GM12865 (cell line): ENCODE data around the gene FARS2.

ENCODE experiments used
- DNase-seq: peaks from one replicate; pipeline ENCODE4 v3.0.0; 2010; ENCODE audit warnings: low read depth
- H3K4me3 ChIP-seq: 2 replicates; pipeline ENCODE4 v1.5.1; 2011; ENCODE audit warnings: mild to moderate bottlenecking, low read depth, low read length, control low read depth
- TF ChIP-seq, protein P1 (sequence below): IDR thresholded peaks from 2 replicates; pipeline ENCODE4 v1.5.1; 2011; ENCODE audit warnings: low read length, control low read depth, low read depth, inconsistent platforms; ENCODE audit not compliant: insufficient read depth; ENCODE audit errors: missing control alignments

The FARS2 gene

DNA sequence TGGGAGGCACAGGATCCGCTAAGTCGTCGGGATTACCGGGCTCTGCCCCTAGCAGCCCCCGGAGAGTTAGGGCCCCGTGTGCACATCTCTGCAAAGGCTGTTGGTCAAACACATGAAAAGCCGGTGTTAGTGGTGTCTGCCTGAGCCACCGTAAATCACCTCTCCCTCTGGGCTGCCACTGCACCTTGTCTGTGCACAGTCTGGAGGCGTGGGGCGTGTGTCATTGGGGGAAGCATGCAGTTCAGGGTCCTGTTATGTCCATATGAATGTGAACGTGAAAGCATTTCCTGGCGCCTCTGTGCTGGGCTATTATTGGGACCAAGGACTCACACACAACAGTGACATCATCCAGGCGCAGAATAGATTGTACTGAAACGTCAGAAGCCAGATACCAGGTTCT, 439.9 kb downstream of the FARS2 start:
- no peak overlapping the region for H3K4me3 ChIP-seq
- no peak for DNase-seq
- TF ChIP-seq, protein P1, sequence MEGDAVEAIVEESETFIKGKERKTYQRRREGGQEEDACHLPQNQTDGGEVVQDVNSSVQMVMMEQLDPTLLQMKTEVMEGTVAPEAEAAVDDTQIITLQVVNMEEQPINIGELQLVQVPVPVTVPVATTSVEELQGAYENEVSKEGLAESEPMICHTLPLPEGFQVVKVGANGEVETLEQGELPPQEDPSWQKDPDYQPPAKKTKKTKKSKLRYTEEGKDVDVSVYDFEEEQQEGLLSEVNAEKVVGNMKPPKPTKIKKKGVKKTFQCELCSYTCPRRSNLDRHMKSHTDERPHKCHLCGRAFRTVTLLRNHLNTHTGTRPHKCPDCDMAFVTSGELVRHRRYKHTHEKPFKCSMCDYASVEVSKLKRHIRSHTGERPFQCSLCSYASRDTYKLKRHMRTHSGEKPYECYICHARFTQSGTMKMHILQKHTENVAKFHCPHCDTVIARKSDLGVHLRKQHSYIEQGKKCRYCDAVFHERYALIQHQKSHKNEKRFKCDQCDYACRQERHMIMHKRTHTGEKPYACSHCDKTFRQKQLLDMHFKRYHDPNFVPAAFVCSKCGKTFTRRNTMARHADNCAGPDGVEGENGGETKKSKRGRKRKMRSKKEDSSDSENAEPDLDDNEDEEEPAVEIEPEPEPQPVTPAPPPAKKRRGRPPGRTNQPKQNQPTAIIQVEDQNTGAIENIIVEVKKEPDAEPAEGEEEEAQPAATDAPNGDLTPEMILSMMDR = no peak

DNA sequence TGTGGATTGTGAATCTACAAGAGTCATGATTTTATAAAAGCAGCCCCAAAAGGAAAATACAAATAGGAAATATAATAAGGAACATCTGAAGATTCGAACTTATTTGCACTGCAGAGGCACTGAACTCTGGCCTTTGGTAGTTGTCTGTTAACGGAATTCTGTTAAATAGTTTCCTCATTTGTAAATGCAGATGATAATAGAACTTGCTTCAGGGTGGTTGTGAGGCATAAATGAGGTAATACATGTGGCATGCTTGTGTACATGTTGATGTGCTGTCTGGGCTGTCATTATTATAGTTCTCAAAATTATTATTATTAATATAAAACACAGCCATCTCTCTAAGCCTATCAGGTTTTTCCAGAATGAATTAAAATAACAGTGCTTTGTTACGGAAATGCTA, 443.4 kb downstream of the FARS2 start:
- H3K4me3 ChIP-seq = no peak overlapping the region
- TF ChIP-seq, protein P1 = no peak
- no peak for DNase-seq

DNA sequence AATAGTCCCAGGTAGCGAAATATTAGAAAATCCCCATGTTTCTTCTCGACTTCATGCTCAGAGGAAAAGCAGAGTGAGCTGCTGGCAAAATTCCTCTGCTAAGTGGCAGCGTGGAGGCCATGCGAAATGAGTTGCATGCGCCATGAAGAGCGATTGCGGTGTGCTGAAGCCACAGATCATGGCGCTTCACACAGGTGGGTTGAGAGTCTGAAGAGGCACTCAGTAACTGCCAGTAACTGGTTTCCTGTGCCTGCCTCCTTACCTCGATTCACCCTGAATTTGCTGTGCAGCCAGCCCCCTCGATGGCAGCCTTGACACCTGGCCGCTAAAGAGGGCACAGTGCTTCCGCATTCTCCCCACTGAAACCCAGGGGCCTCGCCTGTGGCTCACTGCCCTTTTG, 443.9 kb downstream of the FARS2 start:
- no peak overlapping the region for H3K4me3 ChIP-seq
- TF ChIP-seq, protein P1 = no peak

DNA sequence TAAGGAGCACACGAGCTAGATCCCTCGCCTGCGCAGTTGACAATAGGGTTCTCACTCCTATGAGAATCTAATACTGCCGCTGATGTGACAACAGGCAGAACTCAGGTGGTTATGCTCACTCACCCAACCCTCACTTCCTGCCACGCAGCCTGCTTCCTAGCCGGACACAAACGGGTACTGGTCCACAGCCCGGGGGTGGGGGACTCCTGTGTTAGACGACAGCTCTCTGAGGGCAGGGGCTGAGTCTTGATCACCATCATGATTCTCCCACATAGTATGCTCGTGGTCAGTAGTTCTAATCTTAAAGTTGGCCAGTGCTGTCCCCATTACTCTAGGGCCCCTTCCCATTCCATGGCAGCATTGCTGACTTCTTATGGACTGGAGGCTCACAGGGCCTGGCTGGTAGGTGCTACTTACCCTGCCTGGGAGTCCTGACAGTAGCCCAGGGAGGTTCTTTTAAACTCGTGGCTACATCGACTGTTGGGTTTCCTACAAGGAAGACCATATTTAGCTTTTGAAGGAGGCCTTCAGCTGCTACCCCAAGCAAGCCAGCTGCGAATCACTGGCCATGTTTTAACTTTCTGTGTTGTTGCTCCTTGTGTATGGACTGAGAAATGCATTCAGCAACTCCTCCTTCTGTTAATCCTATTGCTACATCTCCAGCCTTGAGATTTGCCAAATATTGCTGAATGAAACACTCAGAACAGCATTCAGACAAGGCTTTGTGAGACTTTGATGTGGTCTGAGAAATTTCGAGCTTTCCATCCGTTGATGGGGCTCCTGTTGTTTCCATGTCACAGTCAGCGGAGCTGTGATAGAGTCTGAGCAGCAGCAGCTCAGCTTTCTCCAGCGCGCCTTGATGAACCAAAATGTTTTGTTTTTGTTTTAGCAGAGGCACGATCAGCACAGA, 445.1 kb downstream of the FARS2 start:
- H3K4me3 ChIP-seq = no peak overlapping the region
- no peak for DNase-seq
- TF ChIP-seq, protein P1 = no peak

More for the DNA sequence above, 443.9 kb downstream of the FARS2 start:
- DNase-seq = no peak

DNA sequence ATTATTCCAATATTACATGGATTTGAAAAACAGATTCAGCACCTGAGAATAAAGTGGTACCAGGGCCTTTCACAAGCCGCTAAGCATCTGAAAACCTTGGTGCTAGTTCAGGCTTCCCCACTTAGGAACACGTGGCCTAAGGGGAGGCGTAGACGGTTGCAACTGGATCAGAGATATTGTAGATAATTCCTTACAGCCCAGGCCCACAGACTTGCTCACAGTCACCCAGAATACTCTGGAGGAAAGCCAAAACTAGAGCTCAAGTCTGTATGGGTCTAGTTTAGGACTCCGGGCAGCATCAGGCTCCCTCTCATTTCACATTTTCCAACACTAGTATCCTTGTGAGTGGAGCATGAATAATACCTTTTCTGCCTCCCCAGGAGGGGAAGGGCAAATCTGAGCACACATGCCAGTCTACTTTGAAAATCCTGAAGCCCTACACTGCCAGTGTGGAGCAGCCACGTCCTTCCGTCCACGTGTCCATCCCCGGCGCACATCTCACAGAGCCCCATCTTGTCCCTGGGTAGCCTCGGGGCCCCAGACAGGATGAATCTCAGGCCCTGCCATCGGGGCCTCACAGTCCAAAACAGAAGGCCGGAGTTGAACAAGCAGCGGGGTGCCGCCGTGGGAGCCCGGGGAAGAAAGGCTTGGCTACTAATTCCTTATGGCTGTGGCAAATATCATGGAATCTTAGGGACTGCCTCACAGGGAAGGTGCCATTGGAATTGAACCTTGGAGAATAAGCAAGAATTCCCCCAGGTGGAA, 446.1 kb downstream of the FARS2 start:
- DNase-seq = no peak
- TF ChIP-seq, protein P1 = no peak
- no peak overlapping the region for H3K4me3 ChIP-seq

DNA sequence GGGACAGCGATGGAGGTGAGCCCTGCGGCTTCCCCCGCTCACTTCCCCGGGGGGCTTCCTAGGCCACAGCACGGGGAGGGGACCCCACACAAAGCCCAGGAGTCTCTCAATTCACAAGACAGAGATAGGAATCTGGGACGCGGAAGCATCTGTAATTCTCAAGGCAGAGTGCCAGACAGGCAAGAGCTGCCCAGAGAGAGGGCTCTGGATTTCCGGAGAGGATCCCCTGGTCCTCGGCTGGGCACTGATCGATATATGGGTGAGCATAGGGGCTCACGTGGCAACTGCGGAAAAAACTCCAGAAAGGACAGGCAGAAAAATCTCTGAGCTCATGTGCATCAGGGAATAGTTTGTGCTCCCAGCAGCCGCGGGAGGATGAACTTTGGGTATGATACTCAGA, 449.2 kb downstream of the FARS2 start:
- no peak overlapping the region for H3K4me3 ChIP-seq
- no peak for DNase-seq
- TF ChIP-seq, protein P1 = no peak
